Skeletal muscle cell (primary cell): Measurements from ENCODE around the gene POGZ.
A peak's percentile ranks its signal among the peaks of the same experiment; 100 is the strongest.

Source experiments
- DNase-seq: peaks from one replicate; pipeline ENCODE4 v3.0.0-alpha.2; 2010; ENCODE audit warnings: low read depth
- H3K4me3 ChIP-seq: 2 replicates; pipeline ENCODE4 v1.5.1; 2011; ENCODE audit warnings: low read depth, mild to moderate bottlenecking, control low read depth, low read length, moderate library complexity

POGZ gene, protein sequence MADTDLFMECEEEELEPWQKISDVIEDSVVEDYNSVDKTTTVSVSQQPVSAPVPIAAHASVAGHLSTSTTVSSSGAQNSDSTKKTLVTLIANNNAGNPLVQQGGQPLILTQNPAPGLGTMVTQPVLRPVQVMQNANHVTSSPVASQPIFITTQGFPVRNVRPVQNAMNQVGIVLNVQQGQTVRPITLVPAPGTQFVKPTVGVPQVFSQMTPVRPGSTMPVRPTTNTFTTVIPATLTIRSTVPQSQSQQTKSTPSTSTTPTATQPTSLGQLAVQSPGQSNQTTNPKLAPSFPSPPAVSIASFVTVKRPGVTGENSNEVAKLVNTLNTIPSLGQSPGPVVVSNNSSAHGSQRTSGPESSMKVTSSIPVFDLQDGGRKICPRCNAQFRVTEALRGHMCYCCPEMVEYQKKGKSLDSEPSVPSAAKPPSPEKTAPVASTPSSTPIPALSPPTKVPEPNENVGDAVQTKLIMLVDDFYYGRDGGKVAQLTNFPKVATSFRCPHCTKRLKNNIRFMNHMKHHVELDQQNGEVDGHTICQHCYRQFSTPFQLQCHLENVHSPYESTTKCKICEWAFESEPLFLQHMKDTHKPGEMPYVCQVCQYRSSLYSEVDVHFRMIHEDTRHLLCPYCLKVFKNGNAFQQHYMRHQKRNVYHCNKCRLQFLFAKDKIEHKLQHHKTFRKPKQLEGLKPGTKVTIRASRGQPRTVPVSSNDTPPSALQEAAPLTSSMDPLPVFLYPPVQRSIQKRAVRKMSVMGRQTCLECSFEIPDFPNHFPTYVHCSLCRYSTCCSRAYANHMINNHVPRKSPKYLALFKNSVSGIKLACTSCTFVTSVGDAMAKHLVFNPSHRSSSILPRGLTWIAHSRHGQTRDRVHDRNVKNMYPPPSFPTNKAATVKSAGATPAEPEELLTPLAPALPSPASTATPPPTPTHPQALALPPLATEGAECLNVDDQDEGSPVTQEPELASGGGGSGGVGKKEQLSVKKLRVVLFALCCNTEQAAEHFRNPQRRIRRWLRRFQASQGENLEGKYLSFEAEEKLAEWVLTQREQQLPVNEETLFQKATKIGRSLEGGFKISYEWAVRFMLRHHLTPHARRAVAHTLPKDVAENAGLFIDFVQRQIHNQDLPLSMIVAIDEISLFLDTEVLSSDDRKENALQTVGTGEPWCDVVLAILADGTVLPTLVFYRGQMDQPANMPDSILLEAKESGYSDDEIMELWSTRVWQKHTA (N-terminal part only)

DNA sequence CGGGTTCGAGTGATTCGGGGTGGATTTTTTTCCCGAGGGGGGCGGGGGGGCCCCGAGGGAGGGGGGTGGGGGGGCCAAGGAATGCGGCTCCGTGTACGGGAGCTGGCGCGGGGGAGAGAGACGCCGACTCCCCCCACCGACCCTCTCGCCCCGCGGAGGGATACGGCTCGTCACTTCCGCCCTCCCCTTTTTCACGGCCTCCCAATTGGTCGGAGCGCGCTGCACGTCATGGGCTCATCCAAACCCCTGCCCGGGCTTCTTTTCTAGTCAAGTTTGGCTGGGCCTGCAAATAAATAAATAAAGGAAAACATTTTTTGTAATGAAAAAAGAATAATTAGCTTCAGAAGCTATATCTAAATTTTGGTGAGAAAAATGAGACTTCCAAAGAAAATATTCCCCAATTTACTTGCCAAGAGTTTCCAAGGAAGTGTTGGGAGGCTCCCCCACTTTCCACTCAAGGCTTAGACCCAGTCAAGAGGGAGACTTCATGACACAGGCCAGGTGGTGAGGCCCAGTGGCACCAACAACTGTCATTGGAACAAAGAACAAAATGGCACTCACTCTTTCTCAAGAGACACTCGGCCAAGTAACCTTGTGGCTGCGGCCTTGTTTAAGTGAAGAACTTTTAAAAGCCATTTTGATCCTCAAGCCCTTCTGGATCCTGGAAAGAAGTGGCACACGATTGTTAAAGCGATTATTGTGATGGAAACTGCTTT is at the start of gene POGZ:
Gene POGZ (minus strand): TSS at position 164 of the 716 bp plus-strand sequence. CDS start 17,290 bp downstream, outside the sequence.
- H3K4me3 ChIP-seq = peak within 1 kb of the TSS; percentile 64
- DNase-seq = peak; percentile 97

DNA sequence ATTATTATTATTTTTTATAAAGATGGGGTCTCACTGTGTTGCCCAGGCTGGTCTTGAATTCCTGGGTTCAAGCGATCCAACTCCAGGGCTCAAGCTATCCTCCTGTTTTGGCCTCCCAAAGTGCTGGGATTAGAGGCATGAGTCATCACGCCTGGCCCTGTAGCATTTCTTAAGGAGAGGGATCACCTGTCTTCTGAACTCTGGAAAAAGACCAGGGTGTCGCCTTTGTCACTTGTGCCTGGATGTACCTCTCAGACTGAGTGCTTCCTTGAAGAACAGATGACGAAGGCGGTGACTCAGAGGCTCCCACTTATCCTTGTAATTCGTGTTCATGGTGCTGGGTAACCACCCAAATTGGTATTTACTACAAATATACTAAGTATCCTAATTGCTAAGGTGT is 49.5 kb upstream of the POGZ start:
- DNase-seq = no peak
- H3K4me3 ChIP-seq = no peak overlapping the region

DNA sequence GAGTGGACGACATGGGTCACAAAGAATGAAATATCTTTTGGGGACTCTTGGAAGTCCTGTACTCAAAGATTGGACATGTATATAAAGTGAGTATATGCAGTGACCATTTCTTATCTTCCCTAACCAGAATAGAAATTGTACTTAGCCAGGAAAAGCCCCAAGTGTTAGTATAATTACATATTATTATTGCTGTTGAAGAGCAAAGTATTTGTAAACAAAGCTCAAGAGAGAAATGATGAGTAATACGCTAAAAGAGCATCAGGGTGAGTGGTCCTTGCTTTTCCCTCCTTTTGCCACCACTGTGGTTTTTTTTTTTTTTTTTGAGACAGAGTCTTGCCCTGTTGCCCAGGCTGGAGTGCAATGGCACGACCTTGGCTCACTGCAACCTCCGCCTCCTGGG is 45.5 kb upstream of the POGZ start:
- DNase-seq = no peak
- no peak overlapping the region for H3K4me3 ChIP-seq

DNA sequence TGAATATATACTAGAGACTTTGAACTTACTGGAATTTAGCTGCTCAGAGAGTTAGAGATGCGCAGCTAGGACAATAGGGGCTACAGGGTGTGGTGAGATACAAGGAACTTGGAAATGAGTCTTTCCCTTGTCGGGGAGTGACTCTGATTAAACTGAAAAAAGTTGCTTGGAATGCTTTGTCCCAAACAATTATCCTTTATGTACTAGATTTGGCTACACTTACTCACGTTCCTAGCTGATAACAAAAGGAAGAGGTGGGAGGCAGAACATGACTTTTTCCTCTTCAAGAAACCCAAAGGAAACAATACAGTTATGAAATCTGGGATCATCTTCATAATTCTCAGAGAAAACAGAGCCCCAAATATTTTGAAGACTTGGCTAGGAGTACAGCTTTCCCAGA is 45.0 kb upstream of the POGZ start:
- H3K4me3 ChIP-seq = no peak overlapping the region
- DNase-seq = no peak

DNA sequence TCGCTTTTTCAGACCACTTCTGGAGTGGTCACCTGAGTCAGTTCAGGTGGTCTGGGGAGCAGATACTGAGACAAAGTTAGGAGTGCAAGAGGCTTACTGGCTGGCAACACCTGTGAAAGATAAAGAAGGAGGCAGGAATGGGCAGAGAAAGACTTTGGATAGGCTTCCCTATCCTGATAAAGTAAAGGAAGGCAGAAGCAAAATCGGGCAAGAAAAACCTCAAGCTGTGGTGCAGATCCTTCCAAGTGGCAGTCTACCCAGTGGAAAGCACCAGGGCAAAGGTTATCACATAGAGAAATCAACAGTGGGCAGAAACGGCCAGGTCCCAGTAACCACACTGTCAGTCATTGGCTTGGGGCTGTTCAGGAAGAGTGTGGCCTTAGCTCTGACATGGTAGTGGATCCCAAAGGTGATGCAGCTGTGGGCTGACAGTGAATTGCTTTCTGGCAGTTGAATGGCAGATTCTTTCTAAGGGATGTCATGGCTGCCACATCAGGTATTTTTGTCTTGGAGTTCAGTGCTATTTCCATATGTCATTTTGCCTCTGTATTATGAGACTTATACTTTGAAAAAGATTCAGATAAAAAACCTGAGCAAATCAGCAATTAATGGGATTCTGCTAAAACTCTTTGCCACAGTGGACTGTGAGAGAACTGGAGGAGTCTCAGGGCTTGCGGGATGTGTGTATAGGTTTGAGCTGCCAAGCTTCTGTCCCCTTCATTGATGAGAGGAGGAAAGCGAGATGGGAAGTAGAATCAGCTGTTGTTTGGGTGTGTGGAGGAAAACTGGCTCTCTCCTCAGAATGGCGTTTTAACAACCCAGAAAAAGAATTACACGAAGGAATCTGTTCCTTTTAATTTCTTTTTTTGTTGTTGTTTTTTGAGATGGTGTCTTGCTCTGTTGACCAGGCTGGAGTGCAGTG is 43.8 kb upstream of the POGZ start:
- H3K4me3 ChIP-seq = no peak overlapping the region
- DNase-seq = no peak

DNA sequence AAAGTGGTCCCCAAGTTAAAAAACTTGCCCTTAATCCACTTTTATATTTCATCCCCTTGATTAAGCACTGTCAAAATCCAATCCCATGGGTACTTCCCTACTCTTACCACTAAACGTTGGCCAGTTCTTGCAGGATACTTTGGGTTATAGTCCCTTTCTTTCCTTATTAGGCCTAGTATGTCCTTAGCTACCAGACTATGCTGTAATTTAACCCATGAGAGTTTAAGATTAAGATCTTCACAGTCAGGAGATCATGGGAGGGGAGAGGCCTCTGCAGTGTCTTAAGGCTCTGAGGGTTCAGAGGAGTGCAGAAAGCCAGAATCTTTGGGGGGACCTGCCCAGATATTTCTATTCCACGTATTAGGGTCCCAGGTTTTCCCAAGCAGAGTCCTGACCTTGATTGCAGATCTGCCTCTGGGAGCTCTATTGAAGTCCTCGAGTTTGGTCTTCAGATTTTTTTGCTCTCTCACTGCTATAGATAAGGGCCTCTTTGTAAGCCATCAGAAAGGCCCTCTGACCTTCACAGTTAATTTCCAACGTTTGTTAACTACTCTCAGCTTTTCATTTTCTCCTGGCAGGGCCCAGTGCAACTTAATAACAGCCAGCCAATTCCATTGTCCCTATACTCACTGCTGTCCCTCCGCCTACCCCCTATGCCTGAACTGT is 42.9 kb upstream of the POGZ start:
- DNase-seq = no peak
- no peak overlapping the region for H3K4me3 ChIP-seq

DNA sequence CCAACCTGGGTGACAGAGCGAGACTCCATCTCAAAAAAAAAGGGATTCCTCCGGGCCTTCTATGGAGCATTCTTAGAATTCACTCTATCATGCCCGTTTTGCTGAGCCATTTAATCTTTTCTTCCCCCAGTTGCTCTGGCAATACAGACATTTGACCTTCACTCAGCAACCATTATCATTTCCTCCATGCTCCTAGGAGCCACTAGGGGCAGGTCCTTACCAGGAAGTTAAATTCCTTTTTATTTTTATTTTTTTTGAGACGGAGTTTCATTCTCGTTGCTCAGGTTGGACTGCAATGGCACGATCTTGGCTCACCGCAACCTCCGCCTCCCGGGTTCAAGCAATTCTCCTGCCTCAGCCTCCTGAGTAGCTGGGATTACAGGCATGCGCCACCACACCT is 42.2 kb upstream of the POGZ start:
- no peak for DNase-seq

DNA sequence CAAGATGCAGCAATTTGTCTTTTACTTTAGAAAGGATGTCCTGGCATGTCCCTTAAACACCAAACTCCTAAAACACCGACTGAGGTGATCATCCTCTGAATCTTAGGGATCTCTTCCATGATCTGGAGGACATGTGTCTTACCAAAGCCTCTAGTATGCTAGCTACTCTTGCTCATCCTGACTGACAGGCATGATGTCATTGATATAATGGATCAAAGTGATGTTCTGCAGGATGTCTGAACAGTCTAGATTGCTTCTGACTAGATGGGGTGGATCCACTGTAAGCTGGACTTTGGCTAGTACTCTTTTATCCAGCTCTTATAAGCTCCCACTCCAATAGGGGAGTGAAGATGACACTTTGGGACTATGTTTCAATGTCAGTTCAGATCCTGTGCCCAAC is 40.6 kb upstream of the POGZ start:
- no peak for DNase-seq
- H3K4me3 ChIP-seq = no peak overlapping the region

More for the DNA sequence above, 42.2 kb upstream of the POGZ start:
- H3K4me3 ChIP-seq = no peak overlapping the region

DNA sequence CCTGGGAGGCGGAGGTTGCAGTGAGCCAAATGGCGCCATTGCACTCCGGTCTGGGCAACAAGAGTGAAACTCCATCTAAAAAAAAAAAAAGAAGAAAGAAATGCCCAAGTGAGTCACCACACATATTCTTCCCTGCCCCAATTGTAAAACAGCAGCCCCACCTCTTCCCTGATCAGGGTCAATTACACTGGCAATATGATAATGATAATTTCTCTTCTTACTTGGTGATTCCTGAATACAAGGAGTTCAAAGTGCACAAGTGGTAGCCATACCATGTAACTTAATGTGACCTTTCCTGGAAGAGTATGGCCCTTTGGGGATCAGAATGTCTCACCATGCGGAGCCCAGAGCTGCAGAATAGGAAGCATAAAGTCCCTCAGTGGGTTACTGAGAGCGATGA is 40.1 kb upstream of the POGZ start:
- no peak overlapping the region for H3K4me3 ChIP-seq
- no peak for DNase-seq

DNA sequence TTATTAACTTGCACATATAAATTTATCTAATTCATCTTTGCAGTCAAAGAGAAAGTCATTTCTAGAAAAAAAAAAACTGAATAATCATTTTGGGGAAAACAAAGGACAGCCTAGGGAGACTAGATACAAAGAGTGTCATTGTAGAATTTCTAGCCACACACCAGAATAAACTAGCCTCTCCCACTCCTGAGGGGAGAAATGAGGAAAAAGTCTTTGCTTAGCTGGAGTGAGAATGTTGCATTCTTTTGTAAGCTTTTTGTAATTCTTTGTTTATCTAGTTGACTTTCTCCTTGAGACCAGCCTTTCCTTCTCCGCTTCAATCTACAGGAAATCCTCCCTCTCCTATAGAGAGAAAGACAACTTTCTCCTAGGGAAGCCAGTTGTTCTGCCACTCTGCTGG is 36.0 kb upstream of the POGZ start:
- H3K4me3 ChIP-seq = no peak overlapping the region
- no peak for DNase-seq

DNA sequence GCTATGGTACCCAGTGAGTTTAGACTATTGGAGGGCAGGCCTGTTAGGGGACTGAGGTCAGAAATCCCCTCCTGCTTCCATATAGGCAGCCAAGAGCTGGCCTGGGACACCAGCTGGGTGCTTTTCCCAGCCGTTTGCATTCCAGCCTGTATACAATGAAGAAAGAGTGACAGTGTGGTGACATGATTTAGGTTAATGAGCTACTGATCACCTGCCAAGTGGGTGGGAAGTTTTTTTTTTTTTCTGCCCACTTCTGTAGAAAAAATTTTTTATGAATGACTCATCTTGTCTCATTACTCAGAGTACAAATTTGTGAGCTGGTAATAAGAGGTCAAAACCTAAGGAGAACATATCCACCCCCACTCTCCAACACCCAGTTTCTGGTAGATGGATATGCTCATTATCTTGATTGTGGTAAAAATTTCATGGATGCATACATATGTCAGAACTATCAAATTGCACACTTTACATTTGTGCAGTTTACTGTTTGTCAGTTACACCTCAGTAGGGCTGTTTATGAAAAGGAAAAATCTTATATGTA is 35.5 kb upstream of the POGZ start:
- H3K4me3 ChIP-seq = no peak overlapping the region
- peak; percentile 58 for DNase-seq

DNA sequence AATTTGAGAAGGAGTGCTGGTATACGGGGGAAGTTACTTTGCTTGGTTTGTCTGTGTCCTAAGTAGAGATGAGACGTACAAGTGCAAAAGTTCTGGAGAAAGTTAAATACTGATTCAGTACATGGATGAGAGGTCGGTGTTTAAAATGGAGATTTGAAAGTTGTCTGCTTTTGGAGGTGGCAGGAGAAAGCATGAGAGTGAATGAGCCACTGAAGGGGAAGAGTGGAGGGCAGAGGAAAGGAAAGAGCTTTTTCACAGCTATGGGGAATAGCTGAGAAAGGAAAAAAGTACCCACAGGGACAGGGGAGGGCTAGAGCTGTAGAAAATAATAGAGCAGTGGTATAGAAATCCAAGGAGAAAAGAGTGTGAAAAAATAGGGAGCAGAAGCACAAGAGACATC is 33.7 kb upstream of the POGZ start:
- H3K4me3 ChIP-seq = no peak overlapping the region
- DNase-seq = no peak

DNA sequence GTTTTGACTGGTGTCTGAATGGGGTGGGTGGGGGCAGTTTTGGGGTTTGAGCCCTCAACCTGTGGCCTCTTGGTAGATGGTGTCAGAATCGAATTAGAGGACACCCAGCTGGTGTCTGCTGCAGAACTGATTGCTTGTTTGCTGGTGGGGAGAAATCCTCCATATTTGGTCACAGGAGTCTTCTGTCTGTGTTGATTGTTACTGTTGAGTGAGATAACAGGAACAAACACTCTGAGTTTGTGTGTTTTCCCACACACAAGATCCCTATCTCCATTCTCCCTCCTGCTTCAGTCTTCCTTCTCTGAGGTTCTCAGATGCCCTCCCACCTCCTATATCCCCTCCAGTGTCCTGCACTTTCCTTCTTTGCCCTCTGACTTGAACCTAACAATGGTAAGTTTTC is 32.8 kb upstream of the POGZ start:
- no peak for DNase-seq
- H3K4me3 ChIP-seq = no peak overlapping the region

DNA sequence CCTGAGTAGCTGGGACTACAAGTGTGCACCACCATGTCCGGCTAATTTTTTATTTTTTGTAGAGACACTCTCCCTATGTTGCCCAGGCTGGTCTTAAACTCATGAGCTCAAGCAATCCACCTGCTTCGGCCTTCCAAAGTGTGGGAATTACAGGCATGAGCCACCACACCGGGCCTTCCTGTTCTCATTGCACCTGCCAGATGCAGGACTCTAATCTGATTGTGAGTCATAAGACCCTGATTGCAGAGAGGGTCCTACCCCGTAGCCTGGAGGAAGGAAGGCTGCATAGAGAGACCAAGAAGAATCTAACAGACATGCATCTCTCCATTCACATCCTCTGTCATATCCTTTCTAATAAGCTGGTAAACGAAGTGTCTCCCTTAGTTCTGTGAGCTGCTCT is 32.3 kb upstream of the POGZ start:
- no peak for DNase-seq
- no peak overlapping the region for H3K4me3 ChIP-seq

DNA sequence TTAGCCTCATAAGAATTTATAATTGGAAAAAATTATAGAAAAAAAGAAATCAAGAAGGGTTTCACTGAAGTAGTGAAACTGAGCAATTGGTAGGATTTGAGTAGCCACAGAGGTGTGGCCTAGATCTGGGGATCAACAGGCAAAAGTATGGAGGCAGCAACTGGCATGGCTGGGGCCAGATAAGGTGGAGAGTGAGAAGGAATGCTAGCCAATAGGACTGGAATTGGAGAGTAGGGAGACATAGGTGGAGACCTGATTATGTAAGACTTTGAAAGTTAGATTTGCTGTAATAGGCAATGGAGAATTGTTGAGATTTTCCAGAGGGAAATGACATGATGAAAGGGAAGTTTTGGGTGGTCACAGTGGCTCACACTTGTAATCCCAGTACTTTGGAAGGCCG is 27.3 kb upstream of the POGZ start:
- no peak for DNase-seq
- H3K4me3 ChIP-seq = no peak overlapping the region

DNA sequence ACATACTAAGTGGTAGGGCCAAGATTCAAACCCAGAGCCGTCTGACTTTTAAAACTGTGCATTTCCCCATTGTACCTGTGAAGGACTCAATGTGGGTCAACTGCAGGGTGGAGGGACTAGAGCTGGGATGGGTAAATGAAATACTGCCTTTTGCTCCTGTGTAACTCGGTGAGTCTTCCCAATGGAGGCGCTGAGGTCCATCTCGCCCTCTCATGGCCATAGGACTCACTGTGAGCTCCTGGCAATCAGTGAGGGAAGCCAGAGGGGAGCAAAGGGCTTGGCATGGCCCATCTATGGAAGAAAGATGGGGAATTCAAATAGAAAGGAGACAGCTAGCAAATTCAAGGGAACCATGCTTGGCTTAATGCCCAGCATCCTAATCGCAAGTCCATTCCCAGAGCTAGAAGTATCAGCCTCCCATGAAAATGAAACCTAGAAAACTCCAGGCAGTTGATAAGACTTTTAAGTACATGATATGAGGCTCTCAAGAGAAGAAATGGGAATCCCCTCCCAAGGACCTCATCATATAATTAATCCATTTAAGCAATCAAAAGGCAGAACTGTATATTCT is 26.5 kb upstream of the POGZ start:
- no peak for DNase-seq
- H3K4me3 ChIP-seq = no peak overlapping the region

DNA sequence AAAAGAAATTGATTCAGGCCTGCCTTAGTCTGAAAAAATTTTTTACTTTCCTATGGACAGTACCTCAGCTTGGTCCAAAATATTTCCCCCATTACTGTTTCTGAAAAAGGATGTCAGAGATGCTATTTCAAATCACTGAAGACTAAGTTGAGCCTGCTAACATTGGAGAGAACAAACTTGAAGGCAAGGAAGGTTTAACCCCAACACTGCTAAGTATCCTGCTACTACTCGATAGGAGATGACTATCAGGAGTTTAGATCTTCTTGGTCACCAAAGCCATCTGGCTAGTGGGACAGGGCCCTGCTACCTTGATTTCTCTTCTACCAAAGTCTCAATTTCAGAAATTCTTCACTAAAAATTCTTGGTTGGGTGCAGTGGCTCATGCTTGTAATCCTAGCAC is 22.7 kb upstream of the POGZ start:
- no peak for DNase-seq
- no peak overlapping the region for H3K4me3 ChIP-seq
